DOHH2 (cell line): ENCODE data around the gene RNF26.

ENCODE experiments used
- EZH2phosphoT487 ChIP-seq: fragments of 200-600 bp; sonication (generic); IDR thresholded peaks from 2 replicates; pipeline ENCODE4 v1.6.1; 2017; ENCODE audit warnings: borderline replicate concordance, mild to moderate bottlenecking, antibody characterized with exemption, low read length, moderate library complexity, mixed read lengths
- TF ChIP-seq, protein P1 (sequence below): fragments of 200-600 bp; sonication (generic); IDR thresholded peaks from one replicate; pipeline ENCODE4 v1.5.1; 2014; ENCODE audit warnings: antibody characterized with exemption, mild to moderate bottlenecking, low read depth, low read length; ENCODE audit not compliant: poor library complexity, severe bottlenecking

DNA sequence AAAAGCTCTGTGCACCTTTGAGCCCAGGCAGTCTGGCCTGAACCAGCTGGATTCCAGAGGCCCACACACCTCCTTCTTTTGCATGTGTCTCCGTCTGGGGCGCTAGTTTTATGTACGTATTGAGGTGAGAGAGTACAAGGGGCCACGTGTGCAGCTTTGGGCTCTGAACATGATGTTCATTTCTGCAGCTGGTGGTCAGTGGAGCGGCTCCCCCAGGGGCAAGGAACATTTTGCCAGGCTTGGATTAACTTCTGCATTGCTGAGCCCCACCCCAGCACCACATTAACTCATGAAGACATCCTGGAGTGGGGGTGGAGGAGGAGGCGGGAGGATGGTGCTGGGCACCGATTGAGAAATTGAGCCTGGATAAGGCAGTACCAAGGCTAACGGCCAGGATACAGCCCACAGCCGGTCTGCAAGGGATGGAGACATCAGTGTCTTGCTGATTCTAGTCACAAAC is 33.4 kb downstream of the RNF26 start:
- TF ChIP-seq, protein P1, sequence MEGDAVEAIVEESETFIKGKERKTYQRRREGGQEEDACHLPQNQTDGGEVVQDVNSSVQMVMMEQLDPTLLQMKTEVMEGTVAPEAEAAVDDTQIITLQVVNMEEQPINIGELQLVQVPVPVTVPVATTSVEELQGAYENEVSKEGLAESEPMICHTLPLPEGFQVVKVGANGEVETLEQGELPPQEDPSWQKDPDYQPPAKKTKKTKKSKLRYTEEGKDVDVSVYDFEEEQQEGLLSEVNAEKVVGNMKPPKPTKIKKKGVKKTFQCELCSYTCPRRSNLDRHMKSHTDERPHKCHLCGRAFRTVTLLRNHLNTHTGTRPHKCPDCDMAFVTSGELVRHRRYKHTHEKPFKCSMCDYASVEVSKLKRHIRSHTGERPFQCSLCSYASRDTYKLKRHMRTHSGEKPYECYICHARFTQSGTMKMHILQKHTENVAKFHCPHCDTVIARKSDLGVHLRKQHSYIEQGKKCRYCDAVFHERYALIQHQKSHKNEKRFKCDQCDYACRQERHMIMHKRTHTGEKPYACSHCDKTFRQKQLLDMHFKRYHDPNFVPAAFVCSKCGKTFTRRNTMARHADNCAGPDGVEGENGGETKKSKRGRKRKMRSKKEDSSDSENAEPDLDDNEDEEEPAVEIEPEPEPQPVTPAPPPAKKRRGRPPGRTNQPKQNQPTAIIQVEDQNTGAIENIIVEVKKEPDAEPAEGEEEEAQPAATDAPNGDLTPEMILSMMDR: no peak
- no peak for TF ChIP-seq EZH2phosphoT487
